ENCODE measurements around the gene FAF2.

Gene FAF2

GRCh38 chr5:176529116-176529740 is 81.0 kb downstream of the FAF2 start:
- no peak for TF ChIP-seq CTCF (IDR thresholded peaks at IDR 0.05; ENCODE audit: low read depth, low read length, missing control alignments)
- H3K4me3 ChIP-seq (ENCODE audit: low read depth, low read length): no peak overlapping the region; the same call in 1 of the 2 replicates
- no peak for DNase-seq (ENCODE audit: low read depth)

GRCh38 chr5:176529741-176530141 is 81.6 kb downstream of the FAF2 start:
- no peak overlapping the region; the same call in 1 of the 2 replicates for H3K4me3 ChIP-seq (ENCODE audit: low read depth, low read length)
- DNase-seq (ENCODE audit: low read depth): no peak
- no peak for TF ChIP-seq CTCF (IDR thresholded peaks at IDR 0.05; ENCODE audit: low read depth, low read length, missing control alignments)

- no peak for TF ChIP-seq CTCF (IDR thresholded peaks at IDR 0.05; ENCODE audit: low read depth, low read length, missing control alignments)
- no peak overlapping the region for H3K4me3 ChIP-seq (ENCODE audit: low read depth, low read length)
- DNase-seq (ENCODE audit: low read depth): no peak
These were observed 82.3 kb downstream of the FAF2 start for GRCh38 chr5:176530393-176530982.

- H3K4me3 ChIP-seq (ENCODE audit: low read depth, low read length): no peak overlapping the region
- TF ChIP-seq CTCF (IDR thresholded peaks at IDR 0.05; ENCODE audit: low read depth, low read length, missing control alignments): no peak
- no peak for DNase-seq (ENCODE audit: low read depth)
These were observed 83.1 kb downstream of the FAF2 start for GRCh38 chr5:176530983-176531901.

GRCh38 chr5:176531902-176532493 is 83.8 kb downstream of the FAF2 start:
- DNase-seq (ENCODE audit: low read depth): no peak
- no peak overlapping the region for H3K4me3 ChIP-seq (ENCODE audit: low read depth, low read length)
- TF ChIP-seq CTCF (IDR thresholded peaks at IDR 0.05; ENCODE audit: low read depth, low read length, missing control alignments): no peak

- DNase-seq (ENCODE audit: low read depth): no peak
- no peak overlapping the region for H3K4me3 ChIP-seq (ENCODE audit: low read depth, low read length)
- TF ChIP-seq CTCF (IDR thresholded peaks at IDR 0.05; ENCODE audit: low read depth, low read length, missing control alignments): no peak
These were observed 84.6 kb downstream of the FAF2 start for GRCh38 chr5:176532795-176533194.

All from GM12864 (cell line).